Lower leg skin (tissue), 4 donors: Measurements from ENCODE around the gene TMEM135. TPM values are rescaled to one million over a fixed set of nuclear protein-coding genes. Genes with fewer than 3 reads are reported as not detected.

Experiments used
- DNase-seq, 2 donors: peaks; one replicate each; pipeline ENCODE4 v3.0.0-alpha.2; 2019; ENCODE audit warnings: low spot score in 2 of 2
- H3K4me3 ChIP-seq: fragments of 200-600 bp; sonication (generic); 2 replicates; pipeline ENCODE4 v1.5.1; 2017; ENCODE audit warnings: mild to moderate bottlenecking, low read depth; ENCODE audit not compliant: poor library complexity, severe bottlenecking
- CTCF ChIP-seq, 3 donors: fragments of 450-650 bp; IDR thresholded peaks; one replicate each; pipeline ENCODE4 v1.5.1; 2016; ENCODE audit warnings: antibody characterized with exemption in 3 of 3, mild to moderate bottlenecking in 3 of 3, moderate library complexity in 2 of 3
- POLR2A ChIP-seq, 2 donors: fragments of 450-650 bp; IDR thresholded peaks; one replicate each; pipeline ENCODE4 v1.6.1; 2016 to 2017; ENCODE audit warnings: antibody characterized with exemption in 2 of 2, mild to moderate bottlenecking in 1 of 2, moderate library complexity in 1 of 2
- WGBS, 2 donors: methylation state at CpG; one replicate each; pipeline ENCODE4 v1.1.5; 2018; 5-methylcytosine and 5-hydroxymethylcytosine counted together
- intact Hi-C: fragments of 100-400 bp; cut with DNase I; formaldehyde crosslinking; loops from one replicate; pipeline ENCODE4 v1.15.0; 2023; ENCODE audit warnings: low total_unique reads
- total RNA-seq, 4 donors: library from RNA; depleted of rRNA; stranded (reverse); fragments of >200 nt; gene quantifications; one replicate each; pipeline ENCODE4 v1.1.0, GENCODE V29; 2016

The TMEM135 gene
- total RNA-seq, 4 donors from 2014 or later = 6.2 to 14.2 (median 10.3) TPM

- no peak overlapping the region for H3K4me3 ChIP-seq
- DNase-seq = no peak
- intact Hi-C loops = loop anchor here (5.0 kb wide), 1 partner anchor 353 kb away; no protein-coding TSS in a partner anchor
- TF ChIP-seq CTCF (IDR thresholded peaks at IDR 0.05) (no peak), POLR2A (IDR thresholded peaks at IDR 0.05) (no peak)
- 8 to 11% methylated on average over 3 of the region's 3 CpGs for WGBS, 2 donors
These were observed 252.7 kb downstream of the TMEM135 start for GRCh38 chr11:87290304-87290922.

GRCh38 chr11:87292598-87292997 lies 254.9 kb downstream of the TMEM135 start:
- TF ChIP-seq CTCF (IDR thresholded peaks at IDR 0.05) = no peak
- no peak for TF ChIP-seq POLR2A (IDR thresholded peaks at IDR 0.05)
- WGBS, 2 donors = 0% methylated on average over 1 of the region's 1 CpG
- no peak overlapping the region for H3K4me3 ChIP-seq
- intact Hi-C loops = loop anchor here (5.0 kb wide), 1 partner anchor 355 kb away; no protein-coding TSS in a partner anchor
- no peak for DNase-seq

GRCh38 chr11:87295237-87295636 lies 257.5 kb downstream of the TMEM135 start:
- intact Hi-C loops = no loop called here
- no peak overlapping the region for H3K4me3 ChIP-seq
- WGBS, 2 donors = 91 to 97% methylated on average over 1 of the region's 1 CpG
- no peak for TF ChIP-seq CTCF (IDR thresholded peaks at IDR 0.05)
- TF ChIP-seq POLR2A (IDR thresholded peaks at IDR 0.05) = no peak
- no peak for DNase-seq

GRCh38 chr11:87296627-87297026 lies 258.9 kb downstream of the TMEM135 start:
- WGBS, 2 donors = 85 to 98% methylated on average over 1 of the region's 1 CpG
- TF ChIP-seq CTCF (IDR thresholded peaks at IDR 0.05) (no peak), POLR2A (IDR thresholded peaks at IDR 0.05) (no peak)
- DNase-seq = no peak
- H3K4me3 ChIP-seq = no peak overlapping the region
- intact Hi-C loops = no loop called here

GRCh38 chr11:87298155-87298554 lies 260.4 kb downstream of the TMEM135 start:
- intact Hi-C loops = no loop called here
- DNase-seq = no peak
- 97% methylated on average over 1 of the region's 1 CpG for WGBS, 2 donors
- no peak overlapping the region for H3K4me3 ChIP-seq
- no peak for TF ChIP-seq POLR2A (IDR thresholded peaks at IDR 0.05)
- no peak for TF ChIP-seq CTCF (IDR thresholded peaks at IDR 0.05)

- DNase-seq = no peak
- H3K4me3 ChIP-seq = no peak overlapping the region
- WGBS, 2 donors = 94 to 100% methylated on average over 1 of the region's 1 CpG
- intact Hi-C loops = no loop called here
- TF ChIP-seq POLR2A (IDR thresholded peaks at IDR 0.05) (no peak), CTCF (IDR thresholded peaks at IDR 0.05) (no peak)
These were observed 261.3 kb downstream of the TMEM135 start for GRCh38 chr11:87299041-87299481.
